ENCODE measurements around the gene FAM184B. TPM values are rescaled to one million over a fixed set of nuclear protein-coding genes. Genes with fewer than 3 reads are reported as not detected.

Gene FAM184B
- total RNA-seq, 4 donors from 2014 or later, result 0.07 to 0.13 TPM; not detected in 2

DNA sequence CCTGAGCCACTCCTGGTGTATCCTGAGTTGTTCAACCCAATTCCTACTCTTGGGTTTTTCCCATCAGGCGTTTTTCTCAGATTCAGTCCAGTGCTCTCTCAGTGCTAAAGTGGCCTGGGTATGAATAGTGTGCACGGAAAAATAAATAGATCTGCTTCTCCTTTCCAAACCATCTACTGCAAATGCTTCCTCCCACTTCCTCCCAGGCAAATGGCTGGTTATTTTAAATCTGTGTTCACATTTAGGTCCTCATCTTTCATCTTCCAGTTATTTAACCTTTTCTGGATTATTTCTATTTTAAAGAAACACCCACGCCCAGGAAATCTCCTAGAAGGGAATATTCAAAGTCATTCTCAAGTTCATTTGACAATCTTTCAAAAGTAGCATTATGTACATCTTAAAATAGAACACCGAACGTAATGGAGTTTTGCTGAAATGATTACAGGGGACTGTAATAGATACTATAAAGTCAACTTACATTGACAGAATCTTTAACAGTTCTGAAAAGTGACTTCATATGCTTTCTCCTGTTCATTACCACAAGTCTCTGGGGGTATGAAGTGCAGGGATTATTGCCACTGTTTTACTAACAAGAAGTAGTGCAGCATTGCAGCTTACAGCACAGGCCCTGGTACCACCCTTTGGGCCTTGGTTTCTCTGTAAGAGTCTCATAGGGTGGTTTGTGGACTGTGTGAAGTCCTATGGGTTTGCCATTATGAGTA lies 100.7 kb downstream of the FAM184B start:
- no peak for DNase-seq (ENCODE audit: low spot score in 2 of 2)
- intact Hi-C loops (cut with DNase I; ENCODE audit: low total_unique reads), result no loop called here
- no peak overlapping the region for H3K4me3 ChIP-seq (ENCODE audit: low read depth, poor library complexity, severe bottlenecking)
- TF ChIP-seq, protein P1, sequence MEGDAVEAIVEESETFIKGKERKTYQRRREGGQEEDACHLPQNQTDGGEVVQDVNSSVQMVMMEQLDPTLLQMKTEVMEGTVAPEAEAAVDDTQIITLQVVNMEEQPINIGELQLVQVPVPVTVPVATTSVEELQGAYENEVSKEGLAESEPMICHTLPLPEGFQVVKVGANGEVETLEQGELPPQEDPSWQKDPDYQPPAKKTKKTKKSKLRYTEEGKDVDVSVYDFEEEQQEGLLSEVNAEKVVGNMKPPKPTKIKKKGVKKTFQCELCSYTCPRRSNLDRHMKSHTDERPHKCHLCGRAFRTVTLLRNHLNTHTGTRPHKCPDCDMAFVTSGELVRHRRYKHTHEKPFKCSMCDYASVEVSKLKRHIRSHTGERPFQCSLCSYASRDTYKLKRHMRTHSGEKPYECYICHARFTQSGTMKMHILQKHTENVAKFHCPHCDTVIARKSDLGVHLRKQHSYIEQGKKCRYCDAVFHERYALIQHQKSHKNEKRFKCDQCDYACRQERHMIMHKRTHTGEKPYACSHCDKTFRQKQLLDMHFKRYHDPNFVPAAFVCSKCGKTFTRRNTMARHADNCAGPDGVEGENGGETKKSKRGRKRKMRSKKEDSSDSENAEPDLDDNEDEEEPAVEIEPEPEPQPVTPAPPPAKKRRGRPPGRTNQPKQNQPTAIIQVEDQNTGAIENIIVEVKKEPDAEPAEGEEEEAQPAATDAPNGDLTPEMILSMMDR (IDR thresholded peaks at IDR 0.05), result no peak
- WGBS, 2 donors, result 59 to 67% methylated on average over 5 of the region's 5 CpGs

DNA sequence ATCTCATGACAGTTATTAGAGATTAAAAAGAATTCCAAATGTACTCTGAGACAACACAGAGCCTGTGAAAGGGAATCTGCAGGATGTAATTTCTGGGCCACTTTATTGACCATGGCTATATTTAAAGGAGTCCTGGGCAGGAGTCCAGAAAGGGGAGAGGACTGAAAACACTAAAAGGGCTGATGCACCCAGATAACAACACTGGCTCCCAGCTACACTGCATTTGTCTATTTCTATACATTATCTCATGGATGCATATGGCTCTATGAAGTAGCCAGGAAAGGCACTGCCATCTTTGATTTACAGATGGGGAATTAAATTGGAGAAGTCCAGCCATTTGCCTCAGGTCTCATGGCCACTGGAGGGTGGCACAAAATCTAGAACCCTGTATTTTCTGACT lies 111.0 kb downstream of the FAM184B start:
- TF ChIP-seq, protein P1 (IDR thresholded peaks at IDR 0.05), result no peak
- no peak for TF ChIP-seq POLR2A (IDR thresholded peaks at IDR 0.05)
- H3K4me3 ChIP-seq (ENCODE audit: low read depth, poor library complexity, severe bottlenecking), result no peak overlapping the region
- DNase-seq (ENCODE audit: low spot score in 2 of 2), result no peak
- intact Hi-C loops (cut with DNase I; ENCODE audit: low total_unique reads), result no loop called here

DNA sequence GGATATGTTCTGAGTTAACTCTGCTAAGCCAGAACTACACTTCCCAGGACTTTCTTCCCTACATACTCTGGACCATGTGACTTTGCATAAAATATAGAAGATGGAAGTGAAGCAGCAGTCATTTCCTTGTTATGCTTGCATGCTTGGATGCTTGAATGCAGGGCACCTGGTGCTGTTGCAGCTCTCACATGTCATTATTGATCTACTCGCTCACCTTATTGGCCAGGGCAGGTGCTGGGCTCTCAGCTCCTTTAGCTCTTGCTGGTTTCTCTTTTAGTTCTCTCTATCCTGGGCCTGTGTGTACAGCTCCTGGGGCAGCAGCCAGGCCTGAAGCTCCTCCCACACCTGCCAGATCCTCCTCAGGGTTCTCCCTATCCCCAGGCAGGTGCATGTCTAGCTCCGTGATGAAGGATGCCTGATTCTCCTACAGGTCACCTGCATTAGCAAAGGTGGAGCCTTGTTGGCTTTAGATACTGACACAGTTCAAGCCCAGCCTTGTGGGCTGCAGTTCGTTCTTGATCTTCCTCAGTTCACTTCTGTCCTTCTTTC lies 113.7 kb downstream of the FAM184B start:
- DNase-seq (ENCODE audit: low spot score in 2 of 2), result no peak
- intact Hi-C loops (cut with DNase I; ENCODE audit: low total_unique reads), result loop anchor here (10.0 kb wide), 1 partner anchor 1053 kb away; no protein-coding TSS in a partner anchor
- 71 to 78% methylated on average over 3 of the region's 3 CpGs for WGBS, 2 donors
- TF ChIP-seq POLR2A (IDR thresholded peaks at IDR 0.05), result no peak
- TF ChIP-seq, protein P1 (IDR thresholded peaks at IDR 0.05), result no peak
- H3K4me3 ChIP-seq (ENCODE audit: low read depth, poor library complexity, severe bottlenecking), result no peak overlapping the region

- no peak overlapping the region for H3K4me3 ChIP-seq (ENCODE audit: low read depth, poor library complexity, severe bottlenecking)
- intact Hi-C loops (cut with DNase I; ENCODE audit: low total_unique reads), result loop anchor here (10.0 kb wide), 1 partner anchor 1052 kb away; no protein-coding TSS in a partner anchor
- WGBS, 2 donors, result 71 to 81% methylated on average over 3 of the region's 3 CpGs
- TF ChIP-seq POLR2A (IDR thresholded peaks at IDR 0.05), result no peak
- TF ChIP-seq, protein P1 (IDR thresholded peaks at IDR 0.05), result no peak
- no peak for DNase-seq (ENCODE audit: low spot score in 2 of 2)
Observed at GRCh38 chr4:17667253-17667652, 114.2 kb downstream of the FAM184B start.

DNA sequence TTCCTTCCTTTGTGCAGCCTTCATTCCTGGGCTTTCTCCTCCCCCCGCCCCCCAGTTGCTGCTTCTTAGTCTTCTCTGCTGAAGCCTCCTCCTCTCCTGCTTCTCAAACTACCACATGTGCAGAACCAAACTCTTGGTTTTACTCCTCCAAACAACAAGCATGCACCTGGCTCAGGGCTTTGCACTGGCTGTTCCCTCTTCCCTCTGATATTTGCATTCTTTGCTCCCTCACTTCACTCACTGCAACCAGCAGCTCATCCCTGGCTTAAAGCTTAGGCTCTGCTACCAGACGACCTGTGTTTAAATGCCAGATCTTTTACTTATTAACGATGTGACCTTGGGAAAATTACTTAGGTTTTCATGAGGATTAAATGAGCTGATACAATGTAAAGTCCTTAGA lies 115.6 kb downstream of the FAM184B start:
- no peak for TF ChIP-seq POLR2A (IDR thresholded peaks at IDR 0.05)
- TF ChIP-seq, protein P1 (IDR thresholded peaks at IDR 0.05), result no peak
- H3K4me3 ChIP-seq (ENCODE audit: low read depth, poor library complexity, severe bottlenecking), result no peak overlapping the region
- 71 to 78% methylated on average over 3 of the region's 3 CpGs for WGBS, 2 donors
- no peak for DNase-seq (ENCODE audit: low spot score in 2 of 2)
- intact Hi-C loops (cut with DNase I; ENCODE audit: low total_unique reads), result loop anchor here (10.0 kb wide), 1 partner anchor 1051 kb away; no protein-coding TSS in a partner anchor

All from lower leg skin (tissue), 4 donors.